Myometrial cell (primary cell): ENCODE data around the gene CLEC18A. TPM values are rescaled to one million over a fixed set of nuclear protein-coding genes. Genes with fewer than 3 reads are reported as not detected.

Experiments
- total RNA-seq: library from RNA; depleted of rRNA; stranded (reverse); fragments of >200 nt; gene quantifications from 2 replicates; pipeline ENCODE4 v1.2.3, GENCODE V29; 2015

The CLEC18A gene
- under 0.01 and 0.86 TPM in 2 replicates for total RNA-seq

DNA sequence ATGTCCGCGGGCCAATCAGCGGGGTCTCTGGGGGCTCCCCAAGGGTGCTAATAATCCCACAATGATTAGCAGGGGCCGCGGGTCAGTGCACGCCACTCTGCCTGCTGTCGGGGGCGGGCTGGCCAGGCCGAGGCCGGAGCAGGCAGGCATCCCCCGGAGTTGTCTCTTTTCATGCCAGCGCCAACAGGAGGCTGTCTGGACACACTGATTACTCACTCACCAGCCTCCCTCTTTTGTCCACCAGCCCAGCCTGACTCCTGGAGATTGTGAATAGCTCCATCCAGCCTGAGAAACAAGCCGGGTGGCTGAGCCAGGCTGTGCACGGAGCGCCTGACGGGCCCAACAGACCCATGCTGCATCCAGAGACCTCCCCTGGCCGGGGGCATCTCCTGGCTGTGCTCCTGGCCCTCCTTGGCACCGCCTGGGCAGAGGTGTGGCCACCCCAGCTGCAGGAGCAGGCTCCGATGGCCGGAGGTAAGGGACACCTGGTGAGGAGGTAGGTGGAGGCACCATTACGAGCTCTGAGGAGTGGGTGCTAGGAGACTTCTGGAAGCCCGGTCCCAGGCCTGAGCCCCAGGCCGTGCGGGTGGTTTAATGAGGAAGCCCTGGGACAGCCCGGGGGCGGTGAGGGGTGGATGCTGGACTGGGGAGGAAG is at the start of gene CLEC18A:
Gene CLEC18A, plus strand, starts transcription at position 318 of the 655 bp plus-strand sequence. Its CDS starts 33 bp downstream, at position 351.

Other genes with a start within 250 kb of the CLEC18A start
- gene NQO1, start 224.8 kb upstream of the CLEC18A start, total RNA-seq = 307 and 323 TPM in 2 replicates
- gene NOB1, start 196.4 kb upstream of the CLEC18A start, total RNA-seq = 37.9 and 55.9 TPM in 2 replicates
- 15.0 and 30.3 TPM in 2 replicates for gene WWP2, start 189.0 kb upstream of the CLEC18A start, total RNA-seq
- 19.3 and 21.0 TPM in 2 replicates for gene PDPR, start 163.0 kb downstream of the CLEC18A start, total RNA-seq
- 0.58 and 0.89 TPM in 2 replicates for gene CLEC18C, start 222.5 kb downstream of the CLEC18A start, total RNA-seq